GM21526 (cell line): ENCODE measurements around the gene CYP27C1.
A peak's percentile ranks its signal among the peaks of the same experiment; 100 is the strongest.
"Not testable (repeated sequence)": the region's sequence is repeated elsewhere in the genome, so short reads cannot be mapped to it uniquely, and the experiment has no call there.

Source experiments
- ATAC-seq: cut with Tn5 transposase; IDR thresholded peaks from one replicate; pipeline ENCODE4 v1.9.1; 2021; ENCODE audit warnings: moderate library complexity; ENCODE audit not compliant: unreplicated experiment, low FRiP score

The CYP27C1 gene

DNA sequence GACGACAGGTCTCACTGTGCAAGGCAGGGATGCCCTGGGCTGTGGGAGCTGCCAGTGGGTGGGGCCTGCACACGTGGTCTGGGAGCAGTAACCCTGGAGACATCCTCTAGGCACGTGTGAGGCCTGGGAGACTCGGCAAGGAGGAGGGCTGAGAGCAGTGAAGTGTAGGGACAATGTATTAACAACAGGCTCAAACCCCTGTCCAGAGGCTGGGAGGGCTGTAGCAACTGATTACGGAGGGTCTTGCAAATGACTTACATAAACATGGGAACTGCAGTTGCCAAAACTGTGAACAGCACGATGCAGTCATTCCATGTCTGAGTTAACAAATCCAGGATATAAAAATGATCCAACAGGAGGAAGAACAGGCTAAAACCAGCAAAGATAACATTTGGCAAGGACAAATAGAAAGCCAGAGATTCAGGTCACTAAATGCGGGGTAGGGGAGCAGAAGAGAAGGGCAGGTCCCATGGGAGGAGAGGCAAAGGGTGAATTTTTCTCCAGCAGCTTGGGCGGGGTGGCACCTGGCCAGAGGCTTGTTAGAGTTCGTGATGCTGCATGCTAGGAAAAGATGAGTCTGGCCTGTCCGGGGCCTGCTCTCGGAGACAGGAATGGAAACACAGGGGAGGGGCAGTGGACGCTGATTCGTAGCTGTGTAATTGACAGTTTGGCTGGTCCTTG lies 44.9 kb downstream of the CYP27C1 start:
- no peak for ATAC-seq

DNA sequence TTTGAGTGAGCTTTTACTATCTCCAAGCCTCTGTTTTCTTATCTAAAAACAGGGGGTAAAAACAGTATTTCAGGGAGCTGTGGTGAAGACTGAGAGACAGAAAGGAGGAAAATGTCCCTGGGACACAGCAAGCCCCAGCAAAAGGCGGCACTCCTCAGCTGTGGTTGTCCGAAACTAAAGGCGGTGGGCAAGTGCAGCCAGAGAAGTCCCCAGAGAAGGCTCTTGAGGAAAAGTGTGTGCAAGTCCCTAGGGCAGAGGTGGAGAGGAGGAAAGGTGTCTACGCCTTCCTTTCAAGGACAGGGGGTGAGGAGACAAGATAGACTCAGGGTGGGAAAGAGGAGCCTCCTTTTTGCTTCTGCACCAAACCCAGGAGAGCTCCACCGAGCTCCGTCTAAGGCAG lies 45.5 kb downstream of the CYP27C1 start:
- ATAC-seq = no peak

DNA sequence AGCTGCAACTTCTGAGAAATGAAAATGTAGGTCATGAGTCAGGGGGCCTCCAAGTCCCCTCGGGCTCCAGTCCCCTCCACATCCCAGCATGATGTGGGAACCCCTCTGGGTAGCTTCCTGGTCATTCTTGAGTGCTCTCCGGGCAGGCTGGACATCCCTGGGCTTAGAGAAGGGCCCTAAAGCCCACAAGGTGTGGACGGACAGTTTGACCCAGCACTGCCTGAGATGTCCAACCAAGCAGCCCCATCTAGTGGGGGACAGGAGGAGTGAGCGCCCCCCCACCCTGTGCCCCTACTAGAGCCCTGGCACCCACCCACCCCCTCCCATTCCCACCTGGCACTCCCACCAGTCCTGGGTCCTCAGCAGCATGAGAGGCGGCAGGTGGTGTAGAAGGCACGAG lies 46.0 kb downstream of the CYP27C1 start:
- ATAC-seq = no peak

DNA sequence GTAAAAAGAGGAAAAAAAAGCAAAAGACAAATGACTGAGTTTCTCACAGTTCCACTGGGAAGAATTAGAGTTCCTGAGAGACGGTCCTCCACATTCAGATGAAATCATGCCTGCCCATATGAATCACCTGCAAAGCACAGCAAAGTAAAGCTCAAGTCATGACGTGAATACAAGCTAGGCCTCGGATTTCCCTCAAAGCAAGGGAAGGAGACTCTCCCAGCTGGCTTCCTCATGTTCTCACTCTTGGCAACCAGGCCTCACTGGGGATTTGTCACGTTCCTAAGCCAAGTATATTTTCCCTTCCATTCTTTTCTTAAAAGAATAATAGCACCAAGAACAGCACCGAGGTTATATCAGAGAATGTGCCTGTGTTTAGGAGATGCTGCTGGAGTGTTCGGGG lies 47.0 kb downstream of the CYP27C1 start:
- no peak for ATAC-seq

DNA sequence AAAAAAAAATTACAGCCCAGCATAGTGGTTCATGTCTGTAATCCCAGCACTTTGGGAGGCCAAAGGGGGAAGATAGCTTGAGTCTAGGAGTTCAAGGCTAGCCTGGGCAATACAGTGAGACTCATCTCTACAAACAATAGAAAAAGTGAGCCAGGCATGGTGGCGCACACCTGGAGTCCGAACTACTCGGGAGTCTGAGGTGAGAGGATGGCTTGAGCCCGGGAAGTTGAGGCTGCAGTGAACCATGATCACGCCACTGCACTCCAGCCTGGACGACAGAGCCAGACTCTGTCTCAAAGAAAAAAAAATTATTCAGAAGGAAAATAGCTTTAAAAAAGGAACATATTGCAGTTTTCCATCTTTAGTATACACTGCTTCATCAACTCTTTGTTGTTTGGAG lies 47.8 kb downstream of the CYP27C1 start:
- no peak for ATAC-seq

DNA sequence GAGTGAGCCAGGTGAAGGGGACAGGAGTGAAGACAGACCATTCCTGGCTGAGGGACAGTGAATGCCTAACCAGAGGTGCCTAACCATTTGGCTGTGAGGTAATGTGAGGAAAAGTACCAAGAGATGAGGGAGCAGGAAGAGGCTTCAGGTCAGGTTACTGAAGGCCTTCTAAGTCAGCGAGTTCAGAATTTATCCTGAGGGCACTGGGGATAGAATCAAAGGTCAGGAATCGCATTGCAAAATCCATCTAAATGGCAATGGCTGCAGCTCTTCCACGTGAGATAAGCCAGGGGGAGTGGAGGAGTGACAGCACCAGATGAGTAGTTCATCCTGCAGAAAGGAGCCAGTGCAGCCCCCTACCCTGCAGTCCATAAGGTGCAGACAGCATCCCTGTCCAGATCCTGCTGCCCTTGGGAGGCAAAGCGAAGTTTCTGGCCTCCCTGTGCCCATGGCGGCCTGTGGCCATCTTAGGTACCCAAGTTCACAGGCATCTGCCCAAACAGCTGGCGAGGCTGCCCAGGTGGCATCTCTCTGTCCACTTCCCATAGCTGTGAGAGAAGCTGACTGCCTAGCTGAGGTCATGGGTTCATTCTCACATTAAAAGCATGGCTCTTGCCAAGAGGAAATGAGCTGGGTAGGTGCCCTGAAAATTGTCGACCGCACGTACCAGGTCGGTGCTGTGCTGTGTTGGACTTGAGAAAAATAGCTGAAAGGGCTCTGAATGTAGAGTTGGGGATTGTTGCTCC lies 49.5 kb downstream of the CYP27C1 start:
- no peak for ATAC-seq

DNA sequence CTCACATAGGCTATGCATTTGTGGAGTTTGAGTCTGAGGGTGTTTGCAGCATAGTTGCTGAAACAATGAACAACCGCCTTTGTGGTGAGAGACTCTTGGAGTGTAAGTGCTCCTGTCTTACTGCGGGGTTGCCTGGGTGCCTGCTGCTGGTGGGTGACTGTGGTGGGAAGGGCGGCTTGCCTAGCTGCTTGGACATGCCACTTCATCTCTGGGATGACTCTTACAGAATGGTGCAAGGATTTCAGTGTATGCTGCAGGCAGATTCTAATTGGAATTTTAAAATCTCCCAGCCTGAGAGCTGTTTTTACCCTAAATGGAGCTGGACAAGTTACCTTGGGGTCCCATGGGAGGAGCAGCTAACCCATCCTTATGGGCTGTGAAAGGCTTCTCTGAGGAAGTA lies 50.1 kb downstream of the CYP27C1 start:
- no peak for ATAC-seq

DNA sequence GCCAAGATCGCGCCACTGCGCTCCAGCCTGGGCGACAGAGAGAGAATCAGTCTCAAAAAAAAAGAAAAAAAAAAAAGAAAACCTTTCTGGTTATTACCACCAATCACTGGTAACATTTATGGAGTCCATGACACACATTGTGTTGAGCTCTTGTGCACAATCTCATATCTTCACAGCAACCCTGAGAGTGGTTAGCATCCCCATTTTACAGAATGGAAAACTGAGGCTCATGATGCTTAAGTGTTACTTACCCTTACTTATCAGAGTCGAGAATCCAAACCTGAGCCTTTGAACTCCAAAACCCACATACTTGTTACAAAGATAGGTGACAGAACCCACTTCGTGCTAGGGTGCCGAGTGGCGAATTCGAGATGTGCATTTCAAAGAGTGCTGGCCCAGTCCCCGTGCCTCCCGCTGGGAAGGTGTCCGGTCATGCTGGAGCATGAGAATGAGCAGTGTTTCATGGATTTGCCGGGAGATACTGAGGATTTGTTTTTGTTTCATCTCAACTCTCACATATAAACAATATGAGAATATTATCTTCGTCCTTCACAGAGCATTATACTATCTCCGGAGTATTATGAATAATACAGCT lies 50.9 kb downstream of the CYP27C1 start:
- no peak for ATAC-seq

DNA sequence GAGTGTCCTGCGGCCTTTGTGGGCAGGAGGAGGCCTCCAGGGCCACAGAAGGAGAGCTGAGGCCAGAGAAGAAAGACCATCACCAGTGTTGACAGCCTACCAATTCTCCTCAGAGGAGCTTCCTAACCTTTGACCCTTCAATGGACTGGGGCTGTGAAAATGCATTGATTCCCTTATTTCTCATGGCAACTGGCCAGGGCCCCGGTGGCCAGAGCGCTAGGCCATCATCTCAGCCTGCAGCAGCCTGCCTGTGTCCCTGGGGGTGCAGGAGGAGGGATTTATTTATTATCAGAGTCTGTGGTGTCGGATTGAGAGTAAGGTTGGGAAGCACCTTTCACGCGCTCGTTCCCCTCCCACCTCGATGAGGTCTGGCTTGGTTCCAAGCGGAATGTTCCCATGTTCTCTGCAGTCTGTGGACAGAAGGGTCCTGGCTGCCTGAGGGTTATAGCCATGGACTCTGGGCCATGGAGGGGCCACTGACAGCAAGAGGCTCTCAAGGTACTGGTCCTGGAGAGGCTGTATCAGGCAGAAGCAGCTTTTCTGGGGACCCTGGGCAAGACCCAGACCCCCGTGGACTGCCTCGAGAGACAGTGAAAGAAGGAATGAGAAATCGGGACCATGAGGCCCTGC lies 53.8 kb downstream of the CYP27C1 start:
- no peak for ATAC-seq

DNA sequence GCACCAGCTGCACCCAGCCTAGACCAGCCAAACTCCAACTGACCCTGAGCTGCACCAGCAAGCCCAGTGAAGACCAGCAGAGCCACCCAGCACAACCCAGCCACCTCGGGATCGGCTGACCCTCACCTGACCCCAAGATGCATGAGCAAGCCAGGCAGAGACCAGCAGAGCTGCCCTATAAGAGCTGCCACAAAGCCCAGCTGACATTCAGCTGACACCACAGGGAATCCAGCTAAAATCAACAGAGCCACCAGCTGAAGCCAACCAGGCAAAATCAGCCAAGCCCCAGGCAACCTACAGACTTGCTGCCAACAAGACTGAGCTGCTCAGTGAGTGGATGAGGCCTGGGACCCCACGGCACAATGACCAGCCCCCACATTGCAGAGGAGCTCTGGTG lies 54.6 kb downstream of the CYP27C1 start:
- ATAC-seq = no peak

DNA sequence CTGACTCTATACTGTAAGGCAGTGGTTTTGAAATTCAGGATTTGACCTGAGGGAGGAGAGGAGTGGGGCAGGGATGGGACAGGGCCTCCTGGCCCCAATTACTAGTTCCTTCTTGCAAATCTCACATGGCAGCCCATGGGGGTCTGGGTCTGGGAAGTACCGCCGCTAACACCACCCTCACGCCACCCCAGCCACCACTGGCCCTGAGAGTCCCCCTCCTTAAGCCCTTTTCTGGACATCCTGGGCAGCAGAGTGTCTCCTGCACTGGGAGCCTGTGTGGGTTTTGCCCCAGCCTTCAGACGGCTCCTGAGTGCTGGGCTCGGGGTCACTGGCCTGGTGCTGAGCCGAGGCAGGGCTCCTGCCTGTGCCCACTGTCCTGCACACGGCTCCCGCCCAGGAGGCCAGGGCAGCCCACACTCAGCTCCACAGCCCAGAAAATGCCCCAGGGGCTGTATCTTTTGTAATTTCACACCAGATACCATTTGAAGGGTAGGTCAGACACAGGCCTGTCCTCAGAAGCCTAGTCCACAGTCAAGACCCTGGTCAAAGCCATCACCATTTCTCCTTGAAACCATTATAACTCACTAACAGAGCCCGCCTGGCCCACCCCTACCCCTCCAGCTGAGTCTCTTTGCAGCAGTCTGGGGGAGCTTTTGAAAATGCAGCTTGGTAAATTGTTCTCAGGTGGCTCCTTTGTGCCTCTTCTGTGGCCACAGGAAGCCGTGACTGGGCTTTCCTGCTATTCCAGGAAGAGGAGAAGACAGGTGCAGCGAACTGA lies 55.1 kb downstream of the CYP27C1 start:
- no peak for ATAC-seq

DNA sequence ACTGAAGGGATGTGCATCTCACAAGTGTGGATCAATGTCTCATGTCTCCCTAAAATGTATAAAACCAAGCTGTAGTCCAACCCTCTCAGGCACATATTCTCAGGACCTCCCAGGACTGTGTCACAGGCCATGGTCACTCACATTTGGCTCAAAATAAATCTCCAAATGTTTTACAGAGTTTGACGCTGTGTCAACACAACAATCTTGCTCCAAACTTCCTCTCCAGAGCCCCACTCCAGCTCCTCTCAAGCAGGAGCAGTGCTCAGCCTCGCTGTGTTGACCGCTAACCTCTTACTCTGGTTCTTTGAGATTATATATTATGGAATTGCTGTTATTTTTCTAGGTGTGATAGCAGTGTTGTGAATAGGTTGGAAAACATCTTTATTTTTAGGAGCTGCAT lies 56.2 kb downstream of the CYP27C1 start:
- ATAC-seq = no peak

DNA sequence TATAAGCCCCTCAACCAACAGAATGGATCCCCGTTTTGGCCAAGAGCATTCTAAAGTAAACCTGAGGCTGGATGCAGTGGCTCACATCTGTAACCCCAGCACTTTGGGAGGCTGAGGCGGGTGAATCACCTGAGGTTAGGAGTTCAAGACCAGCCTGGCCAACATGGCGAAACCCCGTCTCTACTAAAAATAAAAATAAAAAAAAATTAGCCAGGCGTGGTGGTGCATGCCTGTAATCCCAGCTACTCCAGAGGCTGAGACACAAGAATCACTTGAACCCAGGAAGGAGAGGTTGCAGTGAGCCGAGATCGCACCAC lies 57.1 kb downstream of the CYP27C1 start:
- ATAC-seq = not testable (repeated sequence)

DNA sequence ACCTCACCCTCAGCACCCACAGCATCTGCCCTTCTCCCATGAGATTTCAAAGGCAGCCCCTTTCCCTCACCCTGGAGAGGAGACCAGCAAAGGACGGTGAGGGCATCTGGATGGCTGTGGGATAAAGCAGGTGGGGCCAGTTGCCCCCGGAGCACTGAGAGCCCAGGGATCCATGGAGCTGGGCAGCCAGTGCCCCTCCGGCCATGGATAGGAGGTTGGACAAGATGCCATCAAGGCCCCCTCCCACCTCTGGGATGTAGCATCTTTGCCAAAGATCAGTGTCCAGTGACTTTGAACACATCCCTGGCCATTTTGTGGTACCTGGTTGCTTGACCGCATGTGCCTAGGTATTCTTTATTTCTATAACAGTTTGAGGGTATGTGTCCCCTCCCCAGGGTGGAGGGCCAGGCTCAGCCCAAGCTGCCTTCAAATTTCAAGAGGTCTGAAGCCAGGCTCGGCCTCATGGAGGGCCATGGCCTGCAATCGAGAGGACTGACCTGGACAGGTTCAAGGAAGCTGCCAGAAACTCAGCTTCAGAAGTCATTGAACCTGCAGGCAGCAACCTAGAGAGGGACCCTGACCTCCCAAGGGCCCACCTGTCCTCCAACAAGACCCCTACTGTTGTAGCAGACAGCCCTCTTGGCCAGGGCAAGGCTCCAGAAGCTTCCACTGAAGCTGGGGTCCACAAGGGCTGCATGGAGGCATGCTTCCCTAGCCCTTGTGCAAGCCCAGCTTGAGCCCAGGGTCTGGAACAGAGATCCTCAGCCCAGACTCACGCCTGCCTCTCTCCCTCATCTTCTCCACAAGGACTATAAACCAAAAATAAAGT lies 57.6 kb downstream of the CYP27C1 start:
- ATAC-seq = no peak

DNA sequence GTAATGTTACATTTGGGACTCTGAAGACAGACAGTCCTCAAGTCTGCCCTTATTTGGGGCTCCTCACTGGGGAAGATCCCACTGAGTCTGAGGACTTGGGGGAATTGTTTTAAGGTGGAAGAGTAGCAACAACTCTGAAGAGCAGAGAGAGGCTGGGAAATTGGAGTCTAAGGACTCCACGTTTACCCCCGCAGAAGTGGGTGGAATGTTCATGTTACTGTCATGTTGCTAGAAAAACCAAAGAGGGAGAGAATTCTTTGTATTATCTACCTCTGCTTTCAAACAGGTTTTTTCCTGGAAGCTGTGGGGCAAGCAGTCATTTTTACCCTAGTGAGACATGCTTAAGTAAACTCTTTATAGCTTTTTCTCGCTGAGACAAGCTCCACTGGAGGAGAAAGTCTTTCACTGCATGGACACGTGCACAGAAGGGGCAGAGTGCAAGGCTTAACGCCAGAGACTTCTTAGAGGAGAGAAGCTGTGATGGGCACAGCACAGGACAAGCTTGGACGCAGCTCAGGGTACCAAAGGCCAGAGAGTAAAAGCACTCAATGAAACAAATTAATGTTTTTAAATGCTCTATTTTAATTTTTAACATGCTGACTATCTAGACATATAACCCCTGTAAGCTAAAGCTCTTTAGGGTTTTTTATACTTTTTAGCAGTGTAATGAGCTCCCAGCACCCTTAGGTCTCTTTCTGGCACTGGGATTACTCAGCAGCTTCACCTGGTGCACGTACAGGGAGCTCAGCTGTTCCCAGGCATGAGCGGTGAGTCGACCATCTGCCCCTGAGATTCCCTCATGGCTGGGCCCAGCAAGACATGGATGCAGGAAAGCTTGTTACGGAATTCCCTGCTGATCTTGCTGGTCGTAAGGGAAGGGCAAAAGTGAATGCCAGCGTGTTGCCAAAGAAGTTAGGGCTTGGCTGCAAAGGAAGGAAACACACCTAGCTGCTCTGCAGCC lies 58.6 kb downstream of the CYP27C1 start:
- no peak for ATAC-seq

DNA sequence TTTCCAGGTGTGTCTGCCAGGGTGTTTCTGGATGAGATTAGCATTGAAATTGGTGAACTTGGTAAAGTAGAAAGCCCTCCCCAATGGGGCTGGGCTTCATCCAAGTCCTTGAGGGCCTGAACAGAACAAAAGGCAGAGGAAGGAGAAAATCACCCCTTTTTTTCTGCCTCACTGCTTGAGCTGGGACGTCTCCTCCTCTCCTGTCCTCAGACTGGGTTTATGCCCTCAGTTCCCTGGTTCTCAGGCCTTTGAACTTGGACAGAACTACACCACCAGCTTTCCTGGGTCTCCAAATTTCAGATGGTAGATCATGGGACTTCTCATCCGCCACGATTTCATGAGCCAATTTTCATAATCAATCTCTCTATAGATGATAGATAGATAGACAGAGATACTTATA lies 59.4 kb downstream of the CYP27C1 start:
- ATAC-seq = no peak

DNA sequence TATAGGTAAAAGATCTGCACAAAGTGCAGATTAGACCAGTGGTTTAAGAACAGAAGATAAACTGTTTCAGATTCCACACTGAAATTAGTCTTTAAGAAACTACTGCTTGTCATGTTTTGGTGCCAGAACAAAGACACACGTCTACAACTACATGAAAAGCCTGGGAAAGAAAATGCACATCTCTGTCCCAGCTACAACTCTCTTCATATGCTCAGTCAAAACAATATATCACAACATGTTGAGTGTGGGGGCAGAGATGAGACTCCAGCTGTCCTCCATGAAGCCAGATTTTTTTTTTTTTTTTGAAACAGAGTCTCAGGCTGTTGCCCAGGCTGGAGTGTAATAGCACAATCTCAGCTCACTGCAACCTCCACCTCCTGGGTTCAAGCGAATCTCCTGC lies 60.6 kb downstream of the CYP27C1 start:
- no peak for ATAC-seq

DNA sequence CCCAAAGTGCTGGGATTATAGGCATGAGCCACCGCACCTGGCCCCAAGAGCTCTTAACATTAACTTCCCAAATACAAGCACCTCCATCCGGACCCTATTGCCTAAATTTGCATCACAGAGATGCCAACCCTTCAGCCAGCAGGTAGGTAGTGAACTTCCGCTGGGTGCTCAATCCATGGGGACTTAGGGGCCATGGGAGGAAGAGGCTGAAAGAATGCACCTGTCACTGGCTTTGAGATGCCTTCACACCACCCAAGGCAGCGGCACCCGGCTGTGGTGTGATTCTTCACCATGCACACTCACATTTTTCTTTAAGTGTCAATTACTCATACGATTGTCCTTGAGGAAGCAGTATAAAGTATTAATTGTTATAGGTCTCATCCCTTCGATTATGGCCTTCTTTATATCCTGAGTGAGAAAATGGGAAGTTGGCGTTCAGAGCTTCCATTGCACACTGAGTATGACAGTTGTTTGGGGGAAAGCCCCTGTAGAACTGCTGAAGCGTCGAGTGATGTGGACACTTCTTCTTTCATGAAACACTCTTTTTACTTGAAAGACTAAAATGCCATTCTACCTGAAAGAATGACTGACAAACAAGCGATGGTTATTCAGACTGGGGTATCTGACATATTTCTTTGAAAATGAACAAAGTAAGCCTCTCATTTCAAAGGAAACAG lies 61.3 kb downstream of the CYP27C1 start:
- peak; percentile 74 for ATAC-seq
